Measurements from ENCODE around the gene WRNIP1.

WRNIP1 gene

GRCh38 chr6:2795956-2796355 is 30.8 kb downstream of the WRNIP1 start:
- no peak overlapping the region for H2AK5ac ChIP-seq (ENCODE audit: low read length)
- no peak overlapping the region for H4K8ac ChIP-seq (ENCODE audit: low read depth, low read length)
- no peak overlapping the region for H2BK5ac ChIP-seq (ENCODE audit: low read length)
- H3K4me3 ChIP-seq (ENCODE audit: low read length) = no peak overlapping the region
- no peak overlapping the region for H3K4ac ChIP-seq (ENCODE audit: low read depth, low read length)
- no peak overlapping the region for H3K56ac ChIP-seq (ENCODE audit: low read length)
- no peak for DNase-seq
- H3K9ac ChIP-seq (ENCODE audit: low read length) = no peak overlapping the region
- H3K79me2 ChIP-seq (ENCODE audit: control insufficient read depth, insufficient read depth, low read length) = no peaks in the 10 kb centered on the region
- H3K4me2 ChIP-seq (ENCODE audit: low read length) = no peak overlapping the region
- H4K5ac ChIP-seq (ENCODE audit: low read length) = no peak overlapping the region
- H3K27me3 ChIP-seq (ENCODE audit: insufficient read depth, low read length, poor library complexity) = no peaks in the 10 kb centered on the region
- no peaks in the 10 kb centered on the region for H3K36me3 ChIP-seq (ENCODE audit: control insufficient read depth, insufficient read depth, low read length)
- no peaks in the 10 kb centered on the region for H3K4me1 ChIP-seq (ENCODE audit: control insufficient read depth, low read depth, low read length)
- no peak overlapping the region for H2BK120ac ChIP-seq (ENCODE audit: low read depth, low read length)
- H3K23ac ChIP-seq (ENCODE audit: low read length) = no peak overlapping the region
- H3K79me1 ChIP-seq (ENCODE audit: low read length) = peaks cover 2% of the 10 kb centered on the region
- no peak overlapping the region for H3K18ac ChIP-seq (ENCODE audit: low read length)
- H2BK15ac ChIP-seq (replicated peaks; ENCODE audit: low read depth) = no peak overlapping the region
- H3K27ac ChIP-seq (ENCODE audit: low read depth, low read length) = no peak overlapping the region
- WGBS (ENCODE audit: extremely low coverage, insufficient coverage, low lambda C conversion rate) = no CpG with 5 or more reads among the region's 16 CpGs

DNA sequence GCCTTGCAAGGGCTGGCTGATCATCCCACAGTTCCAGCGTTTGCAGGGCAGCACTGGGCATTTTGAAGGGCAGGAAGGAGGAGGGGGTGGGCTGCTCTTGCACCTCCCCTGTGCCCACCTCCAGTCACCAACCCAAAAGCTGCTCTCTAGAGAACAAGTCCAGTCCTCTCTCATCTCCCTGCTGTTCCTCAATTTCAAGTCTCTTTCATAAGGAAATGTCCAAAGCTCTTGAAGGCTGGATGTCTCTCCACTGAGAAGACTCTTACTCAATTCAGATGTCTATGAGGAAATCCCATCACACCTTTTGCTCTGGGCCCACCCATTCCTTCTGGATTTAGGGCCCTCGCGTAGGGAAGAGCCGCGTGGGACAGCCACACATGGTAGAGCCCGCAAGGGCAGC is 31.7 kb downstream of the WRNIP1 start:
- Histone ChIP-seq H3K23ac (ENCODE audit: low read length) (no peak overlapping the region), H2BK5ac (ENCODE audit: low read length) (no peak overlapping the region), H3K79me2 (ENCODE audit: control insufficient read depth, insufficient read depth, low read length) (no peaks in the 10 kb centered on the region), H3K4ac (ENCODE audit: low read depth, low read length) (no peak overlapping the region), H2BK15ac (replicated peaks; ENCODE audit: low read depth) (no peak overlapping the region), H2BK120ac (ENCODE audit: low read depth, low read length) (no peak overlapping the region), H4K8ac (ENCODE audit: low read depth, low read length) (no peak overlapping the region), H3K4me2 (ENCODE audit: low read length) (no peak overlapping the region), H3K4me3 (ENCODE audit: low read length) (no peak overlapping the region), H3K36me3 (ENCODE audit: control insufficient read depth, insufficient read depth, low read length) (no peaks in the 10 kb centered on the region), H3K27ac (ENCODE audit: low read depth, low read length) (no peak overlapping the region), H3K18ac (ENCODE audit: low read length) (no peak overlapping the region), H3K56ac (ENCODE audit: low read length) (no peak overlapping the region), H2AK5ac (ENCODE audit: low read length) (no peak overlapping the region), H3K4me1 (ENCODE audit: control insufficient read depth, low read depth, low read length) (no peaks in the 10 kb centered on the region), H3K9ac (ENCODE audit: low read length) (no peak overlapping the region), H3K79me1 (ENCODE audit: low read length) (peaks cover 2% of the 10 kb centered on the region), H4K5ac (ENCODE audit: low read length) (no peak overlapping the region), H3K27me3 (ENCODE audit: insufficient read depth, low read length, poor library complexity) (no peaks in the 10 kb centered on the region)
- DNase-seq = no peak
- no CpG with 5 or more reads among the region's 6 CpGs for WGBS (ENCODE audit: extremely low coverage, insufficient coverage, low lambda C conversion rate)

- Histone ChIP-seq H3K4me1 (ENCODE audit: control insufficient read depth, low read depth, low read length) (no peaks in the 10 kb centered on the region), H2AK5ac (ENCODE audit: low read length) (no peak overlapping the region), H3K79me1 (ENCODE audit: low read length) (peaks cover 2% of the 10 kb centered on the region), H3K56ac (ENCODE audit: low read length) (no peak overlapping the region), H3K4me3 (ENCODE audit: low read length) (no peak overlapping the region), H3K79me2 (ENCODE audit: control insufficient read depth, insufficient read depth, low read length) (no peaks in the 10 kb centered on the region), H3K4ac (ENCODE audit: low read depth, low read length) (no peak overlapping the region), H2BK15ac (replicated peaks; ENCODE audit: low read depth) (no peak overlapping the region), H4K8ac (ENCODE audit: low read depth, low read length) (no peak overlapping the region), H3K23ac (ENCODE audit: low read length) (no peak overlapping the region), H3K27me3 (ENCODE audit: insufficient read depth, low read length, poor library complexity) (no peaks in the 10 kb centered on the region), H3K4me2 (ENCODE audit: low read length) (no peak overlapping the region), H3K36me3 (ENCODE audit: control insufficient read depth, insufficient read depth, low read length) (no peaks in the 10 kb centered on the region), H3K9ac (ENCODE audit: low read length) (no peak overlapping the region), H3K18ac (ENCODE audit: low read length) (no peak overlapping the region), H2BK120ac (ENCODE audit: low read depth, low read length) (no peak overlapping the region), H3K27ac (ENCODE audit: low read depth, low read length) (no peak overlapping the region), H4K5ac (ENCODE audit: low read length) (no peak overlapping the region), H2BK5ac (ENCODE audit: low read length) (no peak overlapping the region)
- no CpG with 5 or more reads among the region's 3 CpGs for WGBS (ENCODE audit: extremely low coverage, insufficient coverage, low lambda C conversion rate)
- peak; percentile 19 for DNase-seq
Observed at GRCh38 chr6:2797564-2798031, 32.4 kb downstream of the WRNIP1 start.

- Histone ChIP-seq H4K5ac (ENCODE audit: low read length) (no peak overlapping the region), H3K9ac (ENCODE audit: low read length) (no peak overlapping the region), H3K36me3 (ENCODE audit: control insufficient read depth, insufficient read depth, low read length) (no peaks in the 10 kb centered on the region), H2BK120ac (ENCODE audit: low read depth, low read length) (no peak overlapping the region), H2BK5ac (ENCODE audit: low read length) (no peak overlapping the region), H3K79me1 (ENCODE audit: low read length) (no peaks in the 10 kb centered on the region), H3K4me2 (ENCODE audit: low read length) (no peak overlapping the region), H2BK15ac (replicated peaks; ENCODE audit: low read depth) (no peak overlapping the region), H3K4me3 (ENCODE audit: low read length) (no peak overlapping the region), H3K79me2 (ENCODE audit: control insufficient read depth, insufficient read depth, low read length) (no peaks in the 10 kb centered on the region), H2AK5ac (ENCODE audit: low read length) (no peak overlapping the region), H3K4me1 (ENCODE audit: control insufficient read depth, low read depth, low read length) (no peaks in the 10 kb centered on the region), H3K56ac (ENCODE audit: low read length) (no peak overlapping the region), H3K27me3 (ENCODE audit: insufficient read depth, low read length, poor library complexity) (no peaks in the 10 kb centered on the region), H3K27ac (ENCODE audit: low read depth, low read length) (no peak overlapping the region), H4K8ac (ENCODE audit: low read depth, low read length) (no peak overlapping the region), H3K18ac (ENCODE audit: low read length) (no peak overlapping the region), H3K4ac (ENCODE audit: low read depth, low read length) (no peak overlapping the region), H3K23ac (ENCODE audit: low read length) (no peak overlapping the region)
- no CpG with 5 or more reads among the region's 11 CpGs for WGBS (ENCODE audit: extremely low coverage, insufficient coverage, low lambda C conversion rate)
- no peak for DNase-seq
Observed at GRCh38 chr6:2798586-2799134, 33.5 kb downstream of the WRNIP1 start.

DNA sequence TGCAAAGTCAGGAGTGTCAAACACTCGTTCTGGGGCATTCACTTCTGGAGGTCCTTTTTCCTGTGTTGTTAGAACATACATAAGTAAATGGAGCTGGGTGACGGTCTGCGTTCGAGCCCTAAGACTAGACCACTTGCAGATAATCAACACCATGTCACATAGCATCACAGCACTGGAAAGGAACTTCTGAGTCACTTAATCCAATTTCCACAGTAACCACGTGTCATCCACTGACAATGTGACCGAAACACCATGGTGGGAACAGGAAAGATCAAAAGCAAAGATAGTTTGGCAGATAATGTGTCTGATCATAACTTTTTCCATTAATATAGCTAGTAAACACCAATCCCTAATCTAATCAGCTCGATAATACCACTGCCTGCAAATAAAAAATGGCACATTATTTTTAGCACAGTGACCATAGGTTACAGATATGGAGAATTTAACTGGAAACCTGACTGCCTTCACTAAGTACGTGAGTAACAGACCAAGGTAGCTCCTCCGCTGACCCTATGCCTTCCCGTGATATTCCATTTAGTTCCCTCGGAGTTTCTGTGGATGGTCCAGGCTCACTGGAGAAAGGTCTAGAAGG is 34.8 kb downstream of the WRNIP1 start:
- Histone ChIP-seq H3K23ac (ENCODE audit: low read length) (no peak overlapping the region), H3K4ac (ENCODE audit: low read depth, low read length) (no peak overlapping the region), H3K27ac (ENCODE audit: low read depth, low read length) (no peak overlapping the region), H3K4me1 (ENCODE audit: control insufficient read depth, low read depth, low read length) (no peaks in the 10 kb centered on the region), H4K8ac (ENCODE audit: low read depth, low read length) (no peak overlapping the region), H3K79me2 (ENCODE audit: control insufficient read depth, insufficient read depth, low read length) (no peaks in the 10 kb centered on the region), H3K79me1 (ENCODE audit: low read length) (no peaks in the 10 kb centered on the region), H3K18ac (ENCODE audit: low read length) (no peak overlapping the region), H2BK15ac (replicated peaks; ENCODE audit: low read depth) (no peak overlapping the region), H3K56ac (ENCODE audit: low read length) (no peak overlapping the region), H3K27me3 (ENCODE audit: insufficient read depth, low read length, poor library complexity) (no peaks in the 10 kb centered on the region), H3K9ac (ENCODE audit: low read length) (no peak overlapping the region), H2BK5ac (ENCODE audit: low read length) (no peak overlapping the region), H4K5ac (ENCODE audit: low read length) (no peak overlapping the region), H2BK120ac (ENCODE audit: low read depth, low read length) (no peak overlapping the region), H3K4me2 (ENCODE audit: low read length) (no peak overlapping the region), H3K36me3 (ENCODE audit: control insufficient read depth, insufficient read depth, low read length) (no peaks in the 10 kb centered on the region), H2AK5ac (ENCODE audit: low read length) (no peak overlapping the region), H3K4me3 (ENCODE audit: low read length) (no peak overlapping the region)
- DNase-seq = peak; percentile 60
- no CpG with 5 or more reads among the region's 11 CpGs for WGBS (ENCODE audit: extremely low coverage, insufficient coverage, low lambda C conversion rate)
